Stimulated activated CD8-positive, alpha-beta memory T cell treated with anti-CD3 and anti-CD28 coated beads, Interleukin-4, amount 100 ng/mL, for 48 hours (primary cell): ENCODE data around the gene RAB20.

ENCODE experiments used
- DNase-seq: peaks from one replicate; pipeline ENCODE4 v3.0.0-alpha.2; 2020

Gene RAB20

GRCh38 chr13:110486061-110486715, 75.3 kb downstream of the RAB20 start:
- DNase-seq = no peak

DNA sequence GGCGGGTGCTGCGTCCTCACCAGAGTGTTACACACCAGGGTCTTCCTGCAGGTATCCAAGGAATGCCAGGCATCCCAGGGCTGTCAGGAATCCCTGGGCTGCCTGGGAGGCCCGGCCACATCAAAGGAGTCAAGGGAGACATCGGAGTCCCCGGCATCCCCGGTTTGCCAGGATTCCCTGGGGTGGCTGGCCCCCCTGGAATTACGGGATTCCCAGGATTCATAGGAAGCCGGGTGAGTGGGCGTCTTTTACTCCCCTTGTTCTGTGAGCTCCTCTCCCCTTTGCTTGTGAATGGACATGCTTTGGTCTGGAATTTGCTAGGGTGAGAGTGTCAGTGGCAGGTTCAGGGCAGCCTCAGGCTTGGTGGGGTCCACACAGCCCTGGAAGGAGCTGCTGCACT, 75.9 kb downstream of the RAB20 start:
- DNase-seq = no peak

DNA sequence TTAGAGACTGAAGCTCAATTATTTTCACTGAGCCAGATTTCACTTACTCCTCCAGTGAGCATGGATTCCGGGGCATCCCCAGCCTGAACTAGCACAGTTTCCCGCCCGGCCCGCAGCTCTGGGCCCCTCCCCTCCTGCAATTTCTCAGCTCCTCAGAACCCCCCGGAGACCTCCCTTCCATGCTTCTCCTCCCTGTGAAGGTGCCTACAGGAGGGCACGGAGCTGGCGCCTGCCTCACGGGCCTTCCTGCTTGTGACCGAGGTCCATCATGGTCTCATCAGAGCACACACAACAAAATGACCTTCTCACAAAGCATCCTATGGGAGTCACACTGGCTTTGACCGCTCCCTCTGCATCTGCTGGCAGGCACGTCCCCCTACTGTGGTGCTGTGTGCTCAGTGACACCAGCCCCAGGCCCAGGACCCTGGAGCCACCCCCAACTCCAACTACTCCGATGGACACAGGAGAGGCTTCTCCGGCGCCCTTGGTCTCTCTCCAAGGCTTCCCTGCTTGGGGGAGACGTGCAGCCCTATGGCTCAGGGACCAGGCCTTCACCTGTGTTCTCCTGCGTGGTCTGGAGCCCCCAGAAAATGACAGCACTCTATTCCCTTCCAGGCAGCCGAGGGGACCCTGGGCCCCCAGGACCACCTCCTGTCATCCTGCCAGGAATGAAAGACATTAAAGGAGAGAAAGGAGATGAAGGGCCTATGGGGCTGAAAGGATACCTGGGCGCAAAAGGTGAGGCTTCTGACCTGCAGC, 77.1 kb downstream of the RAB20 start:
- DNase-seq = no peak

- no peak for DNase-seq
Observed at GRCh38 chr13:110483386-110483968, 78.0 kb downstream of the RAB20 start.

- no peak for DNase-seq
Observed at GRCh38 chr13:110480161-110480560, 81.4 kb downstream of the RAB20 start.

- no peak for DNase-seq
Observed at GRCh38 chr13:110479648-110480047, 81.9 kb downstream of the RAB20 start.

- no peak for DNase-seq
Observed at GRCh38 chr13:110479215-110479545, 82.3 kb downstream of the RAB20 start.

- no peak for DNase-seq
Observed at GRCh38 chr13:110478405-110479214, 82.9 kb downstream of the RAB20 start.

DNA sequence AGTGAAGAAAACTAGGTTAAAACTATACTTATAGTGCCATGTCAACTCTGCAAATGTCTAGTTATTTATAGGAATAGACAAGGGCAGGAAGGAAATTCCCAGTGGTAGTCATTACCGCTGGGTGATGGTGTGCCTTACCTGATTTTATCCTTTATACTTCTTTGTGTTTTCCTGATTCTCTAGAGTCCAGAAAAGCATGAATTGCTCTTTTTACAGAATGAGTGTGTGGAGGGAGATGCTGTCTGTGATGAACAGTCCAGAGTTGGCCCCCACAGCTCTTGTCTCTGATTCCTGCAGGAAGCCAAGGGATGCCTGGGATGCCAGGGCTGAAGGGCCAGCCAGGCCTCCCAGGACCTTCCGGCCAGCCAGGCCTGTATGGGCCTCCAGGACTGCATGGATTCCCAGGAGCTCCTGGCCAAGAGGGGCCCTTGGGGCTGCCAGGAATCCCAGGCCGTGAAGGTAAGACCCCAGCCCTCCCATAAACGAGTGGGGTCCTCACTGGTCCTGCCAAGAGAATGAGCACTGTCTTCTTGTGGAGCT, 83.7 kb downstream of the RAB20 start:
- DNase-seq = no peak

- DNase-seq = no peak
Observed at GRCh38 chr13:110476220-110476617, 85.3 kb downstream of the RAB20 start.

- no peak for DNase-seq
Observed at GRCh38 chr13:110475550-110476219, 85.8 kb downstream of the RAB20 start.

- no peak for DNase-seq
Observed at GRCh38 chr13:110475117-110475516, 86.4 kb downstream of the RAB20 start.

DNA sequence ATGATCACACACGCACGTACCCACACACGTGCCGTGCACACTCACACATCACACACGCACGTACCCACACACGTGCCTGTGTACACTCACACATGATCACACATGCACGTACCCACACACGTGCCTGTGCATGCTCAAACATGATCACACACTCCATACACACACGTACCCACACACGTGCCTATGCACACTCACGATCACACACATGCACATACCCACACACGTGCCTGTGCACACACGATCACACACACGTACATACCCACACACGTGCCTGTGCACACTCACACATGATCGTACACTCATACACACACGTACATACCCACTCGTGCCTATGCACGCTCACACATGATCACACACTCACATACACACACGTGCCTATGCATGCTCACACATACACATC, 86.8 kb downstream of the RAB20 start:
- no peak for DNase-seq
